MM.1S (cell line): ENCODE data around the gene GALNT9.

Source experiments
- DNase-seq: peaks from one replicate; pipeline ENCODE4 v3.0.0-alpha.2; 2015
- H2AFZ ChIP-seq: fragments of 300-600 bp; sonication (generic); 2 replicates; pipeline ENCODE4 v1.6.0; 2016; ENCODE audit warnings: antibody characterized with exemption, low read length
- H3F3A ChIP-seq: fragments of 300-600 bp; sonication (generic); 2 replicates; pipeline ENCODE4 v1.6.1; 2016; ENCODE audit warnings: mild to moderate bottlenecking, antibody characterized with exemption, low read length, moderate library complexity, mixed read lengths; ENCODE audit not compliant: insufficient read depth
- H3K27ac ChIP-seq: fragments of 300-600 bp; sonication (generic); 2 replicates; pipeline ENCODE4 v1.5.1; 2016; ENCODE audit warnings: mild to moderate bottlenecking, low read length
- H3K27me3 ChIP-seq: fragments of 300-600 bp; sonication (generic); replicated peaks from 2 replicates; pipeline ENCODE4 v1.6.0; 2016; ENCODE audit warnings: low read length; ENCODE audit not compliant: insufficient read depth
- H3K36me3 ChIP-seq: fragments of 300-600 bp; sonication (generic); replicated peaks from 2 replicates; pipeline ENCODE4 v1.6.1; 2016; ENCODE audit warnings: mild to moderate bottlenecking, low read length, mixed read lengths; ENCODE audit not compliant: insufficient read depth
- H3K4me1 ChIP-seq: fragments of 300-600 bp; sonication (generic); 2 replicates; pipeline ENCODE4 v1.6.1; 2016; ENCODE audit warnings: low read length, mixed read lengths
- H3K4me2 ChIP-seq: fragments of 300-600 bp; sonication (generic); 2 replicates; pipeline ENCODE4 v1.6.0; 2016; ENCODE audit warnings: low read depth, low read length
- H3K4me3 ChIP-seq: fragments of 300-600 bp; sonication (generic); 2 replicates; pipeline ENCODE4 v1.5.1; 2016; ENCODE audit warnings: low read length, mixed read lengths
- H3K79me2 ChIP-seq: fragments of 300-600 bp; sonication (generic); 2 replicates; pipeline ENCODE4 v1.6.1; 2016; ENCODE audit warnings: mixed run types, low read length, mixed read lengths
- H3K9ac ChIP-seq: fragments of 300-600 bp; sonication (generic); 2 replicates; pipeline ENCODE4 v1.6.1; 2016; ENCODE audit warnings: low read length, mixed read lengths
- H3K9me2 ChIP-seq: fragments of 300-600 bp; sonication (generic); replicated peaks from 2 replicates; pipeline ENCODE4 v1.6.1; 2016; ENCODE audit warnings: mild to moderate bottlenecking, low read length, mixed read lengths; ENCODE audit not compliant: insufficient read depth
- H3K9me3 ChIP-seq: fragments of 300-600 bp; sonication (generic); replicated peaks from 2 replicates; pipeline ENCODE4 v1.6.1; 2016; ENCODE audit warnings: mild to moderate bottlenecking, low read length, mixed read lengths; ENCODE audit not compliant: insufficient read depth
- H4K20me1 ChIP-seq: fragments of 300-600 bp; sonication (generic); 2 replicates; pipeline ENCODE4 v1.6.1; 2016; ENCODE audit warnings: mild to moderate bottlenecking, low read length, moderate library complexity, mixed read lengths; ENCODE audit not compliant: insufficient read depth
- EZH2 ChIP-seq: fragments of 300-600 bp; sonication (generic); optimal IDR thresholded peaks from 2 replicates; pipeline ENCODE3; 2017; ENCODE audit warnings: low read depth, mild to moderate bottlenecking, antibody characterized with exemption, low read length, mixed read lengths
- EZH2phosphoT487 ChIP-seq: fragments of 300-600 bp; sonication (generic); IDR thresholded peaks from 2 replicates; pipeline ENCODE4 v1.6.1; 2018; ENCODE audit warnings: antibody characterized with exemption, low read length
- TF ChIP-seq, protein P1 (sequence below): fragments of 300-600 bp; sonication (generic); IDR thresholded peaks from 2 replicates; pipeline ENCODE4 v1.5.1; 2016; ENCODE audit warnings: antibody characterized with exemption, low read length, mixed read lengths

Gene GALNT9

DNA sequence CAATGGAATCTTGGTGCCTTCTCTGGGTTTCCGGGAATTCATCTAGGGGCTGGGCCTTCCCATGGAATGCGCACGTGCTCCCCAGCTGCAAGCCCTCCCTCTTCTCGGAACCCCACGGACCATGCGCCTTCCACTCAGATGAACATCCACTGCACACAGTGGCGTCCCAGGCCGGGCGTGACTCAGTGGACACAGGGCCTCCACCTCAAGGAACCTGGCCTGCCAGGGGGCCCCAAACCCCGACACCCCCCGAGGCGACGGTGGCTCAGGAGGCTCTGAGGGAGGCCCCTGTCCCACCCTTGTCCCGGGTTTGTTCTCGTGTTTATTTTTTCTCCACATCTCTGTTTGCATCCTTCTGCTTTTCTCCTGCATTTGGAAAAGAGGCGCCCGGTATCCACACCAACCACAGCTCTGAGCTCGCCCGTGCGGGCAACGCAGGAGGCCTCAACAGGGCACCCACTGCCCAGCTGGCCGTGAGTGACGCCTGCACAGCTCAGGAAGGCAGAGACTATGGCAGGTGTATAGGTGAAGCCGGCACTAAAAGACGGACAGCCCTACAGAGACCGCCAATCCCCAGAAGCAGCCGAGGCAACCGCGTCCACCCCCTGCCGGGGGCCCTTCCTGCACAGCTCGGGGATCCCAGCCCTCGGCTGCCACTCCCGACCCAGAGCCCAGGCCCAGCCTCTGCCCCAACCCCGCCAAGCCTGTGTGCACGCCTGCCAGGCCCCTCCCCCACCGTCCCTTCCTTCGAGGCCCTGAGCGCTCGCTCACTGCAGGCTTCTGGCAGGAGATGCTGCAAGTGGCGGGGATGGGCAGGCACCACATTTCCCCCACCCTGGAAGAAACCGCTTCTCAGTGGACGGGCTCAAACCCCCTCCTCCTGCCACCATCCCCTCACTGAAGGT lies 23.8 kb upstream of the GALNT9 start:
- Histone ChIP-seq H3K9ac (no peak overlapping the region), H4K20me1 (no peaks in the 10 kb centered on the region), H3F3A (no peaks in the 10 kb centered on the region), H3K79me2 (no peaks in the 10 kb centered on the region), H3K27ac (no peak overlapping the region), H3K4me3 (no peak overlapping the region), H3K27me3 (peaks cover 8% of the 10 kb centered on the region), H3K4me1 (no peaks in the 10 kb centered on the region), H3K9me3 (no peaks in the 10 kb centered on the region), H3K4me2 (no peak overlapping the region), H3K36me3 (no peaks in the 10 kb centered on the region), H3K9me2 (no peaks in the 10 kb centered on the region), H2AFZ (no peak overlapping the region)
- DNase-seq, result no peak
- TF ChIP-seq EZH2 (no peak), EZH2phosphoT487 (no peak)
- TF ChIP-seq, protein P1, sequence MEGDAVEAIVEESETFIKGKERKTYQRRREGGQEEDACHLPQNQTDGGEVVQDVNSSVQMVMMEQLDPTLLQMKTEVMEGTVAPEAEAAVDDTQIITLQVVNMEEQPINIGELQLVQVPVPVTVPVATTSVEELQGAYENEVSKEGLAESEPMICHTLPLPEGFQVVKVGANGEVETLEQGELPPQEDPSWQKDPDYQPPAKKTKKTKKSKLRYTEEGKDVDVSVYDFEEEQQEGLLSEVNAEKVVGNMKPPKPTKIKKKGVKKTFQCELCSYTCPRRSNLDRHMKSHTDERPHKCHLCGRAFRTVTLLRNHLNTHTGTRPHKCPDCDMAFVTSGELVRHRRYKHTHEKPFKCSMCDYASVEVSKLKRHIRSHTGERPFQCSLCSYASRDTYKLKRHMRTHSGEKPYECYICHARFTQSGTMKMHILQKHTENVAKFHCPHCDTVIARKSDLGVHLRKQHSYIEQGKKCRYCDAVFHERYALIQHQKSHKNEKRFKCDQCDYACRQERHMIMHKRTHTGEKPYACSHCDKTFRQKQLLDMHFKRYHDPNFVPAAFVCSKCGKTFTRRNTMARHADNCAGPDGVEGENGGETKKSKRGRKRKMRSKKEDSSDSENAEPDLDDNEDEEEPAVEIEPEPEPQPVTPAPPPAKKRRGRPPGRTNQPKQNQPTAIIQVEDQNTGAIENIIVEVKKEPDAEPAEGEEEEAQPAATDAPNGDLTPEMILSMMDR, result no peak

DNA sequence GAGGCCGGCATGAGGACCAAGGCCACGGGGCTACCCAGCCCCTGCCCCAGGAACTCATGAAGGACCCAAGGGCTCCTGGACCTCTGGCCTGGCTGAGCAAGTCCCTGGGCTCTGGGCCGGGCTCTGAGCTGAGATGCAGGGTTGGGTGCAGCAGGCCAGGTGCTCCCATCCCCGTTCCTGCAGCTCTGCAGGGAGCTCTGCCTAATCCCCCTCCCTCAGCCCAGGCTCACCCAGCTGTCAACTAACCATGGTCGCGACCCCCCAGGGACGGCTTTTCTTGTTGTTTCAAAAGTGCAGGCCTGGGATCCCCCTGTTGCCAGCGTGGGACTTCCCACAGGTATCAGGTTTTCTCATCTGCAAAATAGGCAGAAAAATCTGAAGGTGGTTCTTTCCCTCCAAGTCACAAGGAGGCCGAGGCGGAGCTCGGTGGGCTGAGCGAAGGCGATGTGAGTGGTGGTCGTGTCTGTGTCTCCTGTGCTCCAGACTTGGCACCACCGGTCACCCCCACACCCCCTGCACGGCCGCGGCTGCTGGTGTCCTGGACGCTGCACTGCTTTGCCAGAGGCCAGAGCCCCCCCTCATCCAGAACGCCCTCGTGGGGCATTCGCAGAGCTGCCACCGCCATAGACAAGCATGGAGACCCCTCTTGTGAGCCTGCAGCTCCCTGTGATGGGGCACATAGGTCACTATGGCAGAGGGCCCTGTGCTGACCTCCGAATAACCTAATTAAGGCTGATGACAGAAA lies 22.5 kb upstream of the GALNT9 start:
- H3K4me2 ChIP-seq, result no peak overlapping the region
- no peaks in the 10 kb centered on the region for H3K9me3 ChIP-seq
- TF ChIP-seq, protein P1, result no peak
- no peak overlapping the region for H3K27ac ChIP-seq
- H3K79me2 ChIP-seq, result no peaks in the 10 kb centered on the region
- no peaks in the 10 kb centered on the region for H3F3A ChIP-seq
- H3K9me2 ChIP-seq, result no peaks in the 10 kb centered on the region
- no peak overlapping the region for H2AFZ ChIP-seq
- no peaks in the 10 kb centered on the region for H3K4me1 ChIP-seq
- no peak overlapping the region for H3K4me3 ChIP-seq
- DNase-seq, result no peak
- no peak overlapping the region for H3K9ac ChIP-seq
- peaks cover 17% of the 10 kb centered on the region for H3K27me3 ChIP-seq
- no peaks in the 10 kb centered on the region for H3K36me3 ChIP-seq
- H4K20me1 ChIP-seq, result no peaks in the 10 kb centered on the region

DNA sequence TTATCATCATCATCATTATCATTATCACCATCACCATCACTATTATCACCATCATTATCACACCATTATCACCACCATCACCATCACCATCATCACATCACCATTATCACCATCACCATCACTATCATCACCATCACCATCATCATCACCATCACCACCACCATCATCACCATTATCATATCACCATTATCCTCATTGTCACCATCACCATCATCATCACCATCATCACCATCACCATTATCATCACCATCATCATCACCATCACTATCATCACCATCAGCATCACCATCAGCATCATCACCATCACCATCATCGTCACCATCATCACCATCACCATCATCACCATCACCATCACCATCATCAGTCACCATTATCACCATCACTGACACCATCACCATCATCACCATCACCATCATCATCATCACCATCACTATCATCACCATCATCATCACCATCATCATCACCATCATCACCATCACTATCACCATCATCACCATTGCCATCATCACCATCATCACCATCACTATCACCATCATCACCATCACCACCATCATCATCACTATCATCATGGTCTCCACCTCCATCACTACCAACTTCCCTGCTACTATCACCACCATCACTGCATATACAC lies 20.2 kb upstream of the GALNT9 start:
- H4K20me1 ChIP-seq, result no peaks in the 10 kb centered on the region
- no peak overlapping the region for H3K4me2 ChIP-seq
- no peaks in the 10 kb centered on the region for H3K9me3 ChIP-seq
- H3K27me3 ChIP-seq, result peaks cover 18% of the 10 kb centered on the region
- no peaks in the 10 kb centered on the region for H3K9me2 ChIP-seq
- no peaks in the 10 kb centered on the region for H3K79me2 ChIP-seq
- no peaks in the 10 kb centered on the region for H3F3A ChIP-seq
- no peaks in the 10 kb centered on the region for H3K4me1 ChIP-seq
- H3K9ac ChIP-seq, result no peak overlapping the region
- no peak for DNase-seq
- no peak for TF ChIP-seq EZH2phosphoT487
- no peak for TF ChIP-seq EZH2
- TF ChIP-seq, protein P1, result no peak
- no peak overlapping the region for H2AFZ ChIP-seq
- H3K27ac ChIP-seq, result no peak overlapping the region
- H3K36me3 ChIP-seq, result no peaks in the 10 kb centered on the region
- no peak overlapping the region for H3K4me3 ChIP-seq
